Transverse colon (tissue), 4 donors: ENCODE data around the gene CHADL.

Source experiments
- CTCF ChIP-seq, 5 experiments: fragments of 200-600 bp in 3 of 5; fragments of 450-650 bp in 2 of 5; sonication (generic) in 3 of 5; IDR thresholded peaks; 1 replicate in 2 of 5; 2 replicates in 3 of 5; pipeline ENCODE4 v1.5.1; 2016 to 2017; ENCODE audit warnings: antibody characterized with exemption in 5 of 5, inconsistent platforms in 3 of 5, mild to moderate bottlenecking in 2 of 5, moderate library complexity in 1 of 5
- EP300 ChIP-seq: sonication (generic); formaldehyde crosslinking; IDR thresholded peaks from one replicate; pipeline ENCODE4 v1.6.1; 2017; ENCODE audit warnings: antibody characterized with exemption, low read depth
- POLR2A ChIP-seq: fragments of 450-650 bp; IDR thresholded peaks from one replicate; pipeline ENCODE4 v1.6.1; 2016; ENCODE audit warnings: antibody characterized with exemption, mild to moderate bottlenecking, moderate library complexity
- POLR2AphosphoS5 ChIP-seq, 3 donors: sonication (generic); formaldehyde crosslinking; IDR thresholded peaks; one replicate each; pipeline ENCODE4 v1.6.1; 2016; ENCODE audit warnings: antibody characterized with exemption in 3 of 3

- TF ChIP-seq CTCF (IDR thresholded peaks at IDR 0.05) (no peak), POLR2A (no peak), POLR2AphosphoS5 (IDR thresholded peaks at IDR 0.05) (no peak), EP300 (no peak)
These were observed 17.2 kb downstream of the CHADL start for GRCh38 chr22:41223535-41223934.
